A204.1 (cell line): ENCODE results near the gene GRIK3.

Source experiments
- FAIRE-seq: peaks from 2 replicates; lab custom pipeline; 2012; peaks lifted over from hg19 to GRCh38; lab: Jason Lieb, UNC

GRIK3 gene

GRCh38 chr1:37043101-37043500 lies 8.8 kb upstream of the GRIK3 start:
- FAIRE-seq, result no peak

- FAIRE-seq, result no peak
These were observed 8.2 kb upstream of the GRIK3 start for GRCh38 chr1:37042506-37042905.

- no peak for FAIRE-seq
These were observed 7.2 kb upstream of the GRIK3 start for GRCh38 chr1:37041483-37041882.

GRCh38 chr1:37040773-37041172 lies 6.5 kb upstream of the GRIK3 start:
- FAIRE-seq, result no peak

- no peak for FAIRE-seq
These were observed 5.9 kb upstream of the GRIK3 start for GRCh38 chr1:37040261-37040660.

- FAIRE-seq, result no peak
These were observed 4.1 kb upstream of the GRIK3 start for GRCh38 chr1:37038227-37039093.

GRCh38 chr1:37037690-37038089 lies 3.4 kb upstream of the GRIK3 start:
- FAIRE-seq, result no peak

- FAIRE-seq, result no peak
These were observed 2.3 kb upstream of the GRIK3 start for GRCh38 chr1:37036667-37037053.

- FAIRE-seq, result no peak
These were observed 1.7 kb upstream of the GRIK3 start for GRCh38 chr1:37035796-37036666.

GRCh38 chr1:37035014-37035691 lies 838 bp upstream of the GRIK3 start:
- no peak for FAIRE-seq

- FAIRE-seq, result no peak
These were observed 787 bp downstream of the GRIK3 start for GRCh38 chr1:37033355-37034101.

GRCh38 chr1:37032660-37033354 lies 1.5 kb downstream of the GRIK3 start:
- FAIRE-seq, result no peak

- FAIRE-seq, result no peak
These were observed 2.4 kb downstream of the GRIK3 start for GRCh38 chr1:37031871-37032270.

- no peak for FAIRE-seq
These were observed 2.9 kb downstream of the GRIK3 start for GRCh38 chr1:37031429-37031828.

- no peak for FAIRE-seq
These were observed 5.2 kb downstream of the GRIK3 start for GRCh38 chr1:37028981-37029617.

- no peak for FAIRE-seq
These were observed 12.8 kb downstream of the GRIK3 start for GRCh38 chr1:37021502-37021901.

- no peak for FAIRE-seq
These were observed 13.6 kb downstream of the GRIK3 start for GRCh38 chr1:37020653-37021277.

GRCh38 chr1:37018510-37018909 lies 15.8 kb downstream of the GRIK3 start:
- FAIRE-seq, result no peak

- FAIRE-seq, result no peak
These were observed 16.6 kb downstream of the GRIK3 start for GRCh38 chr1:37017720-37018119.

- no peak for FAIRE-seq
These were observed 18.2 kb downstream of the GRIK3 start for GRCh38 chr1:37016121-37016520.
